GM23248 (cell line): ENCODE data around the gene DIP2A.

ENCODE experiments used
- EZH2 ChIP-seq: fragments of 200-600 bp; sonication (generic); IDR thresholded peaks from 2 replicates; pipeline ENCODE4 v1.6.1; 2018; ENCODE audit warnings: antibody characterized with exemption, mild to moderate bottlenecking; ENCODE audit not compliant: insufficient read depth, poor library complexity, severe bottlenecking
- EZH2phosphoT487 ChIP-seq: fragments of 200-600 bp; sonication (generic); IDR thresholded peaks from 2 replicates; pipeline ENCODE4 v1.6.1; 2018; ENCODE audit warnings: antibody characterized with exemption, moderate library complexity, mild to moderate bottlenecking, low read depth; ENCODE audit not compliant: insufficient read depth

- TF ChIP-seq EZH2phosphoT487 (no peak), EZH2 (no peak)
These were observed 34.2 kb downstream of the DIP2A start for GRCh38 chr21:46492851-46493250.
